HG02571 (cell line): Measurements from ENCODE around the gene CD81.

Source experiments
- ATAC-seq: cut with Tn5 transposase; IDR thresholded peaks from one replicate; pipeline ENCODE4 v1.9.1; 2021; ENCODE audit warnings: mild to moderate bottlenecking, moderate library complexity; ENCODE audit not compliant: unreplicated experiment

Gene CD81

DNA sequence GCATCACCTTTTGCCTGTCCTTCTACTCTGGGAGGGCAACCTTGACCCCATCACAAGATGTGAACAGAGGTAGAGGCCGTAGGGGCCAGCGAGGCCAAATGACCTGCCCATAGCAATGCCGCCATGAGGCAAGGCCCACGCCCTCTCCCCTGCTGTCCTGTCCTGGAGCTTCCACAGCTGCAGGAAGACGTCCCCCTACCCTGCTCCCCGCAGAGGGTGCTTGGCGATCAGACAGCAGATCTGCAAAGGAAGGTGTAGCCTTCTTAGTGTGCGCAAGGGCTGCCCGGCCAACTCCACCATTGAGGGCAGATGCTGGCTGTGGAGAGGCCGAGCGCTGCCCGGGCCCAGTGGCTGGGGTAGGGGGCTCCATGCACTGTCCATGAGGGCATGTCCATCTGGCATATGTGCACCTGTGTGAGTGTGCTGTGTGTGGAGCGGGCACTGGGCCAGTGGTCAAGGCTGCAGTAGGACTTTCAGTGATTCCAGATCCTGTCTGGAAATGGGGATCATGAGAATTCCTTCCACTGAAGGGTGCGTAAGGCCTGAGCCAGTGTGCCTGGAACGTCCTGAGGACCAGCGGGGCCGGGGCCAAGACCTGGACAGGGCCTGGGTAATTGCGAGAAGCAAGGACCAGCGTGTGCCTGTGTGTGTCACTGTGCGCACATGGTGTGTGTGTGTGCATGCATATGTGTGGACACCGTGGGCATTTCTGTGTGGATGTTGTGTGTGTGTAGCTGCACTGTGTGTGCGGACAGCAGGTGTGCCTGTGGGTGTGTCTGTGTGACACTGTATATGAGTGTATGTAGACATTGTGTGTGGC is 56.2 kb downstream of the CD81 start:
- no peak for ATAC-seq

DNA sequence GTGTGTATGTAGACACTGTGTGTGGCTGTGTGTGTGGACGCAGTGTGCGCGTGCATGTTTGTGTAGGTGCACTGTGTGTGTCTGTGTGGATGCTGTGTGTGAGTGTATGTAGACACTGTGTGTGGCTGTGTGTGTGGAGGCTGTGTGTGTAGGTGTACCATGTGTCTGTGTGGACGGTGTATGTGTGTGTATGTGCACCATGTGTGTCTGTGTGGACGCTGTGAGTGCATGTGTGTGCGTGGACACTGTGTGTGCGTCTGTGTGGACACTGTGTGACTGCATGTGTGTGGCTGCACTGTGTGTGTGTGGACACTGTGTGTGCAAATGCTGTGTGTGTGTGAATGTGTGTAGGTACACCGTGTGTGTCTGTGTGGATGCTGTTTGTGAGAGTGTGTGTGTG is 56.9 kb downstream of the CD81 start:
- no peak for ATAC-seq

DNA sequence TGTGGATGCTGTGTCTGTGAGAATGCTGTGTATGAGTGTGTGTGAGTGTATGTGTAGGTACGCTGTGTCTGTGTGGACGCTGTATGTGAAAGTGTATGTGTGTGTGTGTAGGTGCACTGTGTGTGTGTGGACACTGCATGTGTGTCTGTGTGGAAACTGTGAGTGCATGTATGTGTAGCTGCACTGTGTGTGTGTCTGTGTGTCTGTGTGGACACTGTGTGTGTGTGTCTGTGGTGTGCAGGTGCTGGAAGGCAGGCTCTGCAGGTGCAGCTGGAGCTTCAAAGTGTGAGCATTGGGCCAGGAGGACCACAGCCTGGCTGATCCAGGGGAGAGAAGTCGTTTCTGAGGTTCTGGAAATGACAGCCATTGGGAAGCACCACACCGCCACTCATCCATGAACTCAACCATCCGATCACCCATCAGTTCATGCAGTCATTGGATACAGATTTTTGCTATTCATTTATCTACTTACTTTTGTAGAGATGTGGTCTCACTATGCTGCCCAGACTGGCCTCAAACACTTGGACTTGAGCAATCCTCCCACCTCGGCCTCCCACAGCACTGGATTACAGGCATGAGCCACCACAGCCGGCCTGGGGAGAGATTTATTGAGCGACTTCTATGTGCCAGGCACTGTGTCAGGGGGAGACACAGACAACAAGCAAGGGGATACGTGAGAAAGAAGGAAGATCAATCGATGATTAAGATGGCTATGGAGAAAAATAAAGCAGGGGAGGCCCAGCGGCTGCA is 57.6 kb downstream of the CD81 start:
- ATAC-seq, result no peak

DNA sequence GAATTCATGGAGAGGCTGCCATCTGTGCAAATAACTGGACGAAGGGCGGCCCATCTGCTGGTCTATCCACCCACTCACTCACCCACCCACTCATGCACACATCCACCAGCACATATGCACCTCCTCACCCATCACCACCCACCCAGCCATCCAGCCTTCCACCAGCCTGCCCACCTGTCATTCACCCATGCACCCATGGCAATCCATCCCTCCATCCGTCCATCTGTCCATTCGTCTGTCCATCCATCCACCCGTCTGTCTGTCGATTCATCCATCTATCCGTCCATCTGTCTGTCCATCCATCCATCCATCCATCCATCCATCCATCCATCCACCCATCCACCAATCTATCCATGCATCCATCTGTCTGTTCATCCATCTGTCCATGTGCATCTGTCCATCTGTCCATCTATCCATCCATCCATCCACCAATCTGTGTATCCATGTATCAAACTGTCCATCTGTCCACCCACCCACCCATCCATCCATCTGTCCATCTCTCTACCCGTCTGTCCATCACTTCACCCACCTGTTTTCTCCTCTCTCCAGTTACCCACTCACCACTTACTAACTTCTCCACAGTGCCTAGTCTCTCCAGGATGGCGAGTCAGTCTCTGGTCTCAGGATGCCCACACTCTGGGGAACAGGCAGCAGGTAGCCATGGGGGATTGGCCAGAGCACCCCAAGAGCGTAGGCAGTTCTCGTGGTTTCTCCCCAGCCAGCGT is 58.3 kb downstream of the CD81 start:
- ATAC-seq, result no peak

DNA sequence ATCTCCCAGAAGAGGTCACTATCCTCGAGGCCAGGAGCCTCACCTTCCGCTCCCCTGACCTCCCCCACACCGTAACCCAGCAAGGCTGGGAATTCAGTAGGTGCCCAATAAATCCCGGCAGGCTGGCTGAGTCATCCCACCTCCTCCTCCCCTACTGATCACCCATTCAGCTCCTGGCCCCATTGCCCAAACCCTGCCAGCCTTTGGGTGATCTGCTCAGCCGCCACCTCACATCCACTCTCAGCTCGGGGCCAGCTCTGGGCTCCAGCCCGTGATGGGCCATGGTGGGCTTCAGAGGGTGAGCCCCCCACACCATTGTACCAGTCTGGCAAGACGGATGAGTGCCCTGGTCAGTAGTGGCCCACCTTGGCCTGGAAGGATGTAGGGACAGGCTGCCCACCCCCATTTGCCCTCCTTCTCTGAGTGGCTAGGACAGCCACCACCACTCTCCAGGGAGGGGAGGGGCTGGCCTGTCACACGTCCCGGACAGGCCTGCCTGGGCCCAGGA is 59.0 kb downstream of the CD81 start:
- ATAC-seq, result no peak

DNA sequence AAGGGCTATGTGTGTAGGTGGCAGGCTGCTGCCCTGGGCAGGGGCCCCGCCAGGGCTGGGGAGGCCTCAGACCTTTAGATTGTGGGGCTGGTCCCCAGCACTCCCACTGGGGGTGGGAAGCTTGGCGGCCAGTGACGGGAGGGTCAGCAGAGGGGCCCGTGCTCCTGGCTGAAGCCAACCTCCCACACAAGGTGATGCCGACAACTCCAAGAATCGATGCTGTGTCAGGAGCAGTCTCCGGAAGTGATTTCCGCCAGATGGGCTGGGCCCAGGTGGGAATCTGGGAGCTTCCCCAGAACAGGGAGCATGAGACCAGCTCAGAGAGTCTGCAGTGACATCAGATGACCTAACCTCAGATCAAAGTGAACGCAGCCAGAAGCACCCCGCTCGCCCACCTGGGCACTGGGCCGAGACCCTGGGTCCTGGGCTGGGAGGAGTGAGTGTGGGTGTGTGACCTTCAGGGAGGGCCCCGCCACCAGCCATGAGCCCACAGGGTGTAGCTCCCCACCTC is 59.5 kb downstream of the CD81 start:
- ATAC-seq, result no peak

DNA sequence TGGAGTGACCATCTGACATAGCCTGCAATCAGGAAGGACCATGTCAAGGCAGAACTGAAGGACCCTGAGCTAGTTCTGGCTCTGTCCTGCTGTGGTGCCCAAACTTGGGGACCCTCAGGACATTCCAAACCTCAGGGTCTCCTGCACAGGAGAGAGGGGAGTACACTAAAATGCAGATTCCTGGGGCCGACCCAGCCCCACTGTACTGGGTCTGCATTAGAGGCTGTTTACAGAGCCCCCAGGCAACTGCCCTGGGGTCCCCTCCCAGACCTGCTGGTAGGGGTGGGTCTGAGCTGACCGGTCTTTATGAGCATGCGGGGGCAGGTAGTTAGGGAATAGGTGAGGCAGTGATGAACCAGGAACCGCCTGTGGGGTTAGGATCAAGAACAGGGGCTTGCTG is 60.4 kb downstream of the CD81 start:
- ATAC-seq, result no peak

DNA sequence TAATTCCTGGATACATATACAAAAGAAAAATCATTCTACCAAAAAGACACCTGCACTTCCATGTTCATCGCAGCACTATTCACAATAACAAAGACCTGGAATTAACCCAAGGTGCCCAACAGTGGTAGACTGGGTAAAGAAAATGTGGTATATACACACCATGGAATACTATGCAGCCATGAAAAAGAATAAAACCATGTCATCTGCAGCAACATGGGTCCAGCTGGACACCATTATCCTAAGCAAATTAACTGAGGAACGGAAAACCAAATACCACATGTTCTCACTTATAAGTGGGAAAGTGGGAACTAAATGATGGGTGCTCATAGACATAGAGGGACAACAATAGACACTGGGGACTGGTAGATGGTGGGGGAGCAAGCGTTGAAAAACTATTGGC is 62.7 kb downstream of the CD81 start:
- no peak for ATAC-seq

DNA sequence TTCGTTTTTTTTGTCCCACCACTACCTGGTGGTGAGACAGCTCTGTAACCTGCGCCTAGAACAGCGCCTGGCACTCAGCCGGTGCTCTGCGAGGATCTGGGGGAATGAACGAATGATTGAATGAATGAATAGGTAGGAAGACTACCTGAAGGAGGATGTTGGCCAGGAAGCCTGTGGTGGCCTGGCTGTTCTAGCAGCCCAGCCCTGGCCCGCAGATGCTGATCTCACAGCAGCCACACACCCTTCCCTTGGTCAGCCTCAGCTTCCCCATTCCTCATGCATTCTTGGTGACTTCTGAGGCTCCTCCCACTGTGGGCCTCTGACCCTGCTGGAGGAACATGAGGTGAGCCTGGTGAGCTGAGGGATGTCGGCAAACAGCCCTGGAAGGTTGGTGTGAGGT is 63.5 kb downstream of the CD81 start:
- ATAC-seq, result no peak

DNA sequence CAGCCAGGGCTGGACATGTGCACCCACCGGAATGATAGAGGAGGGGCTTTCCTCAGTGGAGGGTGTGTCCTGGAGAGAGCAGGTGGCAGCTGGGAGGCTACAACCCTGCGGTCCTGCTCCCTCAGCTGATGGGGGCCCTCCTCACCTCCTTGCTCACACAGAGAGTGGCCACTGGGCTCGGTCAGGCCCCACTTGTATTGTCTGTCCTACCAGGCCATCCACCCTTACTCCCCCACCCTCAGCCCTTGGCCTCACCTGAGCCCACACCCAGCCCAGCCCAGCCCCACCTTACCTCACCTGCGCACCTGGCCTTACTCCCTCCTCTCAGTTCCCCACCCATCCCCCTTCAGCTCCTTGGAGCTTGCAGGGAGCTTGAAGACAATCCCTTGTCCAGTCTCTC is 64.1 kb downstream of the CD81 start:
- ATAC-seq, result no peak

DNA sequence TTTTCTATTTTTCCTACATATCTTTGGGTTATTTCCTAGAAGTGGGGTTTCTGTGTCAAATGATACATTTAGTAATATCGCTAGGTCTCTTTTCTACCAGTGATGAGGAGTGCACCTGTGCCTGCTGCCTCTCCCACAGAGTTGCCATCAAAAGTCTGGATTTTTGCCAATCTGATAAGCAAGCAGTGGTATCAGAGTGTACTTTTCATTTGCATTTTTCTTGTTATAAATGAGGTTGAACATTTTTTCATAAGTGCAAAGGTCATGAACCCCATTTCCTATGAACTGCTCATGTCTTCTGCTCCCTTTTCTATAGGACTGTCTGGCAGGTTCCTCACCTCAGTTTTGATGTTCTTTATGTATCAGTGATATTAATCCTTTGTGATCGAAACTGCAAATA is 65.5 kb downstream of the CD81 start:
- no peak for ATAC-seq

DNA sequence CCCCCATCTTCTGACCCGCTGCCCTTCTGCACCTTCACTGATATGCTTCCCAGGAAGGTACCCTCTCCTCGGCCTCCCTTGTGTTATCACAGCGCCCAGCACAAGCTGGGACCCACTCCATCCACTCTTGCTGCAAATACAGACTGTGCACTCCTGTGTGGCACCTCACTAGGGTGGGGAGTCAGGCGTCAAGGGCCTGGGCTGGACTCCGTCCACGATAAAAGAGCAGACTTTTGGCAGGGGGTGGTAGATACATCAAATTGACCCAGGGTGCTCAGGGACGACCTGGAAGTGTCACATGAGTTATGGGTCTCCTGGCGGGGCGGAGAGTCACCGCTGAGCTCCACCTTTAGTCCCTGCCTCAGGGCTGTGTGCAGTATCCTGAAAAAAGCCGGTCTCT is 66.3 kb downstream of the CD81 start:
- ATAC-seq, result no peak

DNA sequence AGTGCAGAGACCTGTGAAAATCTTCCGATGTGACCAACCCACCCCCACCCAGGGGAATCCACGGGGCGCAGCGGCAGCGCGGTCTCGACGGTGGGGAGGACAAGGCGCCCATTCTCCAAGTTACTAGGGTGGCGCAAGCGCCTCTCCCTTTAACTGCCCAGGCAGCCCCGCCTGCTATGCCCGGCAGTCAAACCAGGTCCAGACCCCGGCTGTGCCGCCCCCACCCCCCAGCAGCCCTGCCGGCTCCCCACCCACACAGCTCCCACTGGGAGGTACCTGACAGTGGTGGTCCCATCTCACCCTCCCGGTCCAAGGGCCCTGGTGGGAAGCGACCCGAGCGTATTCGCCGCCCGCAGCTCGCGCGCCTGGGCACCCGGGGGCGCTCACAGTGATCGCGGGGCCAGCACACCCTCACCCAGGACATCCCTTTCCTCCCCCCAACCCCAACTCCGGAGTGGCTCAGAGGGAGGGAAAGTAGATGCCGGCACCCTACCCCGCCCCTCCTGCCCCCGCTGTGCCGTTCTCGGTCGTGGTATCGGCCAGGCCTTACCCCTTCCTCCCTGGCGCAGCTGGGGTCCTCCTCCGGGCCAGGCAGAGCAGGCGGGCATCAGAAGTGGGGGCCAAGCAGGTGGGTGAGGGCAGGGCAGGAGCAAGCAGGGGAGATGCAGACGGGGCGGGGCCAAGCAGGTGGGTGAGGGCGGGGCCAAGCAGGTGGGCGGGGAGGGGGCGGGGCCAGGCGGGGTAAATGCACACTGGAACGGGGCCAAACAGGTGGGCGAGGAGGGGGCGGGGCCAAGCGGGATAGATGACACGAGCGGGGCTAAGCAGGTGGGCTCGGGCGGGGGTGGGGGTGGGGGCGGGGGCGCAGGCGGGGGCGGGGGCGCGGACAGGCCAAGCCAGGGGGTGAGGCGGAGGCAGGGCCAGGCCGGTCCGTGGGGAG is 67.0 kb downstream of the CD81 start, which contains the start of gene TRPM5:
Gene TRPM5, minus strand, starts transcription at position 634 of the 940 bp plus-strand sequence. CDS start 21,478 bp downstream, outside the sequence.
- ATAC-seq, result no peak

DNA sequence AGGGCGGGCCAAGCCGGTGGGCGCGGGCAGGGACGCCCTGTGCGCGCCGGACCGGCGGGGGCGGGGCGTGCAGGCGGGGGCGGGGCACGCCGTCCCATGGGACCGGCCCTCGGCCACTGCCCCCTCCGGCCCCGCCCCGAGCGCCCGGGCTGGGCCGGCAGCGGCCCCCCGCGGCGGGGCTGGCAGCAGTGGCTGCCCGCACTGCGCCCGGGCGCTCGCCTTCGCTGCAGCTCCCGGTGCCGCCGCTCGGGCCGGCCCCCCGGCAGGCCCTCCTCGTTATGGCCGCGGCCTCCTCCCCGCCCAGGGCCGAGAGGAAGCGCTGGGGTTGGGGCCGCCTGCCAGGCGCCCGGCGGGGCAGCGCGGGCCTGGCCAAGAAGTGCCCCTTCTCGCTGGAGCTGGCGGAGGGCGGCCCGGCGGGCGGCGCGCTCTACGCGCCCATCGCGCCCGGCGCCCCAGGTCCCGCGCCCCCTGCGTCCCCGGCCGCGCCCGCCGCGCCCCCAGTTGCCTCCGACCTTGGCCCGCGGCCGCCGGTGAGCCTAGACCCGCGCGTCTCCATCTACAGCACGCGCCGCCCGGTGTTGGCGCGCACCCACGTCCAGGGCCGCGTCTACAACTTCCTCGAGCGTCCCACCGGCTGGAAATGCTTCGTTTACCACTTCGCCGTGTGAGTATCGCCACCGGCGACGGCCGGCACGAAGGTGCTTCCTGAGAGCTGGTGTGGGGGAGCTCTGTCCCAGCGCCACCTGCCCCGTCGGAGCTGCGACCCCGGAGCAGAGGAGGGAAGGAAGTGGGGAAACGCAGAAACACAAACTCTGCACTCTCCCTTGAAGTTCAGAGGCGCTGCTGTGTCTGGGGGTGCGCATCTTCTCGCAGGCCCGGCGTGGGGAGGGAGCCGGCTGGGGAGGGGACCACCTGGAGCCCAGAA is 68.0 kb downstream of the CD81 start, which contains the start of gene KCNQ1:
Gene KCNQ1, plus strand, starts transcription at position 188 of the 925 bp plus-strand sequence. Its CDS starts 91 bp downstream, at position 279.
- no peak for ATAC-seq

DNA sequence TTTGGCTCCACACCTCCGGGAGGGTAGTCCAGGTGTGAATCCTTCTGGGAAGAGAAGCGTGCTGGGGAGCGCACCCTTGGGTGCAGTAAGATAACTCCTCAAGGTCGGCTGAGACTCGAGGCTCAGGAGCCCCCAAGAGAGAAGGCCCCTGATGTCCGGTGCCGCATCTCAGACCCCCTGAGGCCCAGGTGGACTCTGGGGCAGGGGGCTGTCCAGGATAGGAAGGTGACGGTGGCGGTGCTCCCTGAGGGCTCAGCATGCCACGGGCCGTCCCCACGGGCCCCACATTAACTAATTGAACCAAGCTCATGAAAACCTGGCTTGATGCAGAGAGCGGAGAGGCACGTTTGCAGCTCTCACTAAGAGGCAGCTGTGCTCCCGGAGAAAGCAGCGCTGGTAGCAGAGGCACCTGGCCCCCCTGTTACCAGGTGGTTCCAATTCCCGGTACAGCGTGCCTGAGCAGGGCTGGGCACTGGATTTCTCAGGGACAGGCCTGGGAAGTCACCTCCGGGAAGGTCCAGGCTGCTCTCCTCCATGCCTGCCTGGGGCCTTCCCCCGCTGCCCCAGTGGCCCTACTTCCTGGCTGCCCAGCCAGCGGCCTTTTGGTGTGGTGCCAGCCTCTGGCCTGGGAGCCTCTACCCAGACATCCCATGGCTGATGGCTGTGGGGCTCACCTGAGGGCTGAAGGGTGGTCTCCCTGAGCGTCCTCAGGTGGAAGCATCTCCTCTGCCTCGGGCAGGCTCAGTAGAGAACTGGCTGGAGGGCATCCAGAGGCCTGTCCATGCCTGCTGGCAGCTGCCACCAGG is 68.8 kb downstream of the CD81 start:
- ATAC-seq, result no peak

DNA sequence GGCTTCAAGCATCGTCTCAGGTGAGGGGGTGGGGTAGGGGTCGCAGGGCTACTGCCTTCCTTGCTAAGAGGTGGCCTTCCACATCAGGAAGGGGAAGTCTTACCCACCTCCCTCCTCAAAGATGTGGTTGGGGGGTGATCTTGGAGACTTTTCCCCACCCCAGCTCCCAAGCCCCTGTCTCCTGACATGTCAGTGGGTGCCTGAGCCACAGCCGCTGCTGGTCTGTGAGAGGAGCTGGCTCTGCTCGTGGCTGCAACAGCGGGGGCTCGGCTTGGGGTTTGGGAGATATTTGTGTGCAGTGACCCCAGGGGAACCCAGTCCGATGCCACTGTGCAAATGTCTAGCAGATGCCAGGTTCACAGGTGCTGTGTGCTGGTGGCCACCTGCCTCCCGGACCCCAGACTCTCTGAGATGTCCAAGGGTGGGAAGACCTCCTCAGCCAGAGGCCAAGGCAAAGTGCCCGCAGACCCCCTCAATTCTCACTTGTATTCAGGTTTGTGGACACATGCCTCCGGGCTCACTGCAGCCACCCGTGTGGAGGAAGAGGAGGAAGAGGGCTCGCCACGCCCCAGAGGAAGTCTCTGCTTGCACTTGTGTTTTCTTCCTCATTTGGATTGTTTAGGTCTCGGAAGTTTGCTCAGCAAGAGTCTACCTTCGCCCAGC is 69.6 kb downstream of the CD81 start:
- ATAC-seq, result no peak
